Measurements from ENCODE around the gene MINK1.

DNA sequence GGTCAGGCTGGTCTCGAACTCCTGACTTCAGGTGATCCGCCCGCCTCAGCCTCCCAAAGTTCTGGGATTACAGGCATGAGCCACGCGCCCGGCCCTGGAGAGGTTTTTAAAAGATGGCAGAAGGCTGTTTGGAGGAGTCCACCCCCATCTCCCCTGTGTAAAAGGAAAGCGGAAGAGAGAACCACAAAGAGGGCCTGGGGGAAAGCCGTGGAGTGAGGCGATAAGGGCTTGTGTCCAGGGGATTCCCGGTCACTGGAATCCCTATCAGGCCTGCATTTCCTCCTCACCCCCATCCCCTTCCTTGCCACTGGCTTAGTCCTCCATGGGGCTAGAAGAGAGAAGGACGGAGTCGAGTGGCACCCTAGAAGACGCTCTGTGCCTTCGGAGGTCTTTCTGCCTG is 98.8 kb downstream of the MINK1 start, which contains the start of gene GP1BA:
- TF ChIP-seq TCF7 (CRISPR knock-in tag; IDR thresholded peaks at IDR 0.05; ENCODE audit: low read depth): no peak
- TF ChIP-seq, protein P1, sequence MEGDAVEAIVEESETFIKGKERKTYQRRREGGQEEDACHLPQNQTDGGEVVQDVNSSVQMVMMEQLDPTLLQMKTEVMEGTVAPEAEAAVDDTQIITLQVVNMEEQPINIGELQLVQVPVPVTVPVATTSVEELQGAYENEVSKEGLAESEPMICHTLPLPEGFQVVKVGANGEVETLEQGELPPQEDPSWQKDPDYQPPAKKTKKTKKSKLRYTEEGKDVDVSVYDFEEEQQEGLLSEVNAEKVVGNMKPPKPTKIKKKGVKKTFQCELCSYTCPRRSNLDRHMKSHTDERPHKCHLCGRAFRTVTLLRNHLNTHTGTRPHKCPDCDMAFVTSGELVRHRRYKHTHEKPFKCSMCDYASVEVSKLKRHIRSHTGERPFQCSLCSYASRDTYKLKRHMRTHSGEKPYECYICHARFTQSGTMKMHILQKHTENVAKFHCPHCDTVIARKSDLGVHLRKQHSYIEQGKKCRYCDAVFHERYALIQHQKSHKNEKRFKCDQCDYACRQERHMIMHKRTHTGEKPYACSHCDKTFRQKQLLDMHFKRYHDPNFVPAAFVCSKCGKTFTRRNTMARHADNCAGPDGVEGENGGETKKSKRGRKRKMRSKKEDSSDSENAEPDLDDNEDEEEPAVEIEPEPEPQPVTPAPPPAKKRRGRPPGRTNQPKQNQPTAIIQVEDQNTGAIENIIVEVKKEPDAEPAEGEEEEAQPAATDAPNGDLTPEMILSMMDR (IDR thresholded peaks at IDR 0.05): no peak
- TF ChIP-seq, protein P2, sequence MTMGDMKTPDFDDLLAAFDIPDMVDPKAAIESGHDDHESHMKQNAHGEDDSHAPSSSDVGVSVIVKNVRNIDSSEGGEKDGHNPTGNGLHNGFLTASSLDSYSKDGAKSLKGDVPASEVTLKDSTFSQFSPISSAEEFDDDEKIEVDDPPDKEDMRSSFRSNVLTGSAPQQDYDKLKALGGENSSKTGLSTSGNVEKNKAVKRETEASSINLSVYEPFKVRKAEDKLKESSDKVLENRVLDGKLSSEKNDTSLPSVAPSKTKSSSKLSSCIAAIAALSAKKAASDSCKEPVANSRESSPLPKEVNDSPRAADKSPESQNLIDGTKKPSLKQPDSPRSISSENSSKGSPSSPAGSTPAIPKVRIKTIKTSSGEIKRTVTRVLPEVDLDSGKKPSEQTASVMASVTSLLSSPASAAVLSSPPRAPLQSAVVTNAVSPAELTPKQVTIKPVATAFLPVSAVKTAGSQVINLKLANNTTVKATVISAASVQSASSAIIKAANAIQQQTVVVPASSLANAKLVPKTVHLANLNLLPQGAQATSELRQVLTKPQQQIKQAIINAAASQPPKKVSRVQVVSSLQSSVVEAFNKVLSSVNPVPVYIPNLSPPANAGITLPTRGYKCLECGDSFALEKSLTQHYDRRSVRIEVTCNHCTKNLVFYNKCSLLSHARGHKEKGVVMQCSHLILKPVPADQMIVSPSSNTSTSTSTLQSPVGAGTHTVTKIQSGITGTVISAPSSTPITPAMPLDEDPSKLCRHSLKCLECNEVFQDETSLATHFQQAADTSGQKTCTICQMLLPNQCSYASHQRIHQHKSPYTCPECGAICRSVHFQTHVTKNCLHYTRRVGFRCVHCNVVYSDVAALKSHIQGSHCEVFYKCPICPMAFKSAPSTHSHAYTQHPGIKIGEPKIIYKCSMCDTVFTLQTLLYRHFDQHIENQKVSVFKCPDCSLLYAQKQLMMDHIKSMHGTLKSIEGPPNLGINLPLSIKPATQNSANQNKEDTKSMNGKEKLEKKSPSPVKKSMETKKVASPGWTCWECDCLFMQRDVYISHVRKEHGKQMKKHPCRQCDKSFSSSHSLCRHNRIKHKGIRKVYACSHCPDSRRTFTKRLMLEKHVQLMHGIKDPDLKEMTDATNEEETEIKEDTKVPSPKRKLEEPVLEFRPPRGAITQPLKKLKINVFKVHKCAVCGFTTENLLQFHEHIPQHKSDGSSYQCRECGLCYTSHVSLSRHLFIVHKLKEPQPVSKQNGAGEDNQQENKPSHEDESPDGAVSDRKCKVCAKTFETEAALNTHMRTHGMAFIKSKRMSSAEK (CRISPR knock-in tag; IDR thresholded peaks at IDR 0.05; ENCODE audit: borderline replicate concordance): no peak
- no peak for TF ChIP-seq ZNF121 (CRISPR knock-in tag; IDR thresholded peaks at IDR 0.05)
- TF ChIP-seq, protein P3, sequence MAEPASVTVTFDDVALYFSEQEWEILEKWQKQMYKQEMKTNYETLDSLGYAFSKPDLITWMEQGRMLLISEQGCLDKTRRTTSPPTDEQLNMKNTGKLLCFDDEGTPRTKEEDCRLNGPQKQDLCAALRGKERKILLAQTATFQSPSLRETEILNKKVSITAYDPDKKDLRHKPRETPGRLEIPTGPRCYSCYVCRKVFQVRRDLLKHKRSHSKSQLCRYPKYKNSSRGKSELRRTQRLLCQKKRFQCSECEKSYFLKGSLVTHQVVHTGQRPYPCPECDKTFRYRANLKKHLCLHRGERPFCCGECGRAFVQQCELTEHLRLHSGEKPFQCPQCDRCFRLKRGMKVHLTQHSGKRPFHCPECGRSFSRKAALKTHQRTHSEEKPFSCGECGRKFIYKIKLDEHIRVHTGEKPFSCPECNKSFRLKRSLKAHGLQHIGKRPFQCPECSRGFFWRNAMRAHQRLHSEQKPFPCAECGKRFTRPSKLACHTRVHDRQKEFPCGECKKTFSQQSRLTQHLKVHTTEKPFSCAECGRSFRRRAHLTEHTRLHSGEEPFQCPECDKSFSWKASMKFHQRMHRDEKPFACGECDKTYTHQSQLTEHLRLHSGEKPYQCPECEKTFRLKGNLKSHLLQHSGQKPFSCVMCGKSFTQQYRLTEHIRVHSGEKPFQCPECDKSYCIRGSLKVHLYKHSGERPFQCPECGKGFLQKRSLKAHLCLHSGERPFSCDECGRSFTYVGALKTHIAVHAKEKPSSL (CRISPR knock-in tag; conservative IDR thresholded peaks at IDR 0.05): no peak
- TF ChIP-seq, protein P4, sequence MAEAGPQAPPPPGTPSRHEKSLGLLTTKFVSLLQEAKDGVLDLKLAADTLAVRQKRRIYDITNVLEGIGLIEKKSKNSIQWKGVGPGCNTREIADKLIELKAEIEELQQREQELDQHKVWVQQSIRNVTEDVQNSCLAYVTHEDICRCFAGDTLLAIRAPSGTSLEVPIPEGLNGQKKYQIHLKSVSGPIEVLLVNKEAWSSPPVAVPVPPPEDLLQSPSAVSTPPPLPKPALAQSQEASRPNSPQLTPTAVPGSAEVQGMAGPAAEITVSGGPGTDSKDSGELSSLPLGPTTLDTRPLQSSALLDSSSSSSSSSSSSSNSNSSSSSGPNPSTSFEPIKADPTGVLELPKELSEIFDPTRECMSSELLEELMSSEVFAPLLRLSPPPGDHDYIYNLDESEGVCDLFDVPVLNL (CRISPR knock-in tag; IDR thresholded peaks at IDR 0.05; ENCODE audit: borderline replicate concordance, low read depth): no peak
- TF ChIP-seq ZNF138 (CRISPR knock-in tag; conservative IDR thresholded peaks at IDR 0.05): no peak
- TF ChIP-seq SMAD3 (CRISPR knock-in tag; IDR thresholded peaks at IDR 0.05; ENCODE audit: borderline replicate concordance): no peak
- TF ChIP-seq ETV6 (CRISPR knock-in tag; IDR thresholded peaks at IDR 0.05): no peak
- TF ChIP-seq, protein P5, sequence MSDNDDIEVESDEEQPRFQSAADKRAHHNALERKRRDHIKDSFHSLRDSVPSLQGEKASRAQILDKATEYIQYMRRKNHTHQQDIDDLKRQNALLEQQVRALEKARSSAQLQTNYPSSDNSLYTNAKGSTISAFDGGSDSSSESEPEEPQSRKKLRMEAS (CRISPR knock-in tag; IDR thresholded peaks at IDR 0.05): no peak

Measured in WTC11 (cell line).